ENCODE measurements around the gene NCF4. TPM values are rescaled to one million over a fixed set of nuclear protein-coding genes. Genes with fewer than 3 reads are reported as not detected.
A peak's percentile ranks its signal among the peaks of the same experiment; 100 is the strongest.

Gene NCF4
- total RNA-seq, 6 experiments from 2014 or later, result not detected

DNA sequence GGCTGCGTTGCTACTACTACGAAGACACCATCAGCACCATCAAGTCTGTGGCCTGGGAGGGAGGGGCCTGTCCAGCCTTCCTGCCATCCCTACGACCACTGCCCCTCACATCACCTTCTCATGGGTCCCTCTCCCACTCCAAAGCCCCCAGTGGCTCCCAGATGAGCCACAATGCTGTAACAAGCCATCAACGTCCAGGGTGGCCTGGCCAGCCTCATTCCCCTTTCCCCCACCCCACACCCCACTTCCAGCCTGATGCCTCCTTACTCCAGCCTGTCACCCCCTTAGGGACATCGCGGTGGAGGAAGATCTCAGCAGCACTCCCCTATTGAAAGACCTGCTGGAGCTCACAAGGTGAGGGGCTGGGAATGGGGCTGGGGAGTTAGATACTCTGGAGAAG, 14.9 kb downstream of the NCF4 start:
- TF ChIP-seq, protein P1, sequence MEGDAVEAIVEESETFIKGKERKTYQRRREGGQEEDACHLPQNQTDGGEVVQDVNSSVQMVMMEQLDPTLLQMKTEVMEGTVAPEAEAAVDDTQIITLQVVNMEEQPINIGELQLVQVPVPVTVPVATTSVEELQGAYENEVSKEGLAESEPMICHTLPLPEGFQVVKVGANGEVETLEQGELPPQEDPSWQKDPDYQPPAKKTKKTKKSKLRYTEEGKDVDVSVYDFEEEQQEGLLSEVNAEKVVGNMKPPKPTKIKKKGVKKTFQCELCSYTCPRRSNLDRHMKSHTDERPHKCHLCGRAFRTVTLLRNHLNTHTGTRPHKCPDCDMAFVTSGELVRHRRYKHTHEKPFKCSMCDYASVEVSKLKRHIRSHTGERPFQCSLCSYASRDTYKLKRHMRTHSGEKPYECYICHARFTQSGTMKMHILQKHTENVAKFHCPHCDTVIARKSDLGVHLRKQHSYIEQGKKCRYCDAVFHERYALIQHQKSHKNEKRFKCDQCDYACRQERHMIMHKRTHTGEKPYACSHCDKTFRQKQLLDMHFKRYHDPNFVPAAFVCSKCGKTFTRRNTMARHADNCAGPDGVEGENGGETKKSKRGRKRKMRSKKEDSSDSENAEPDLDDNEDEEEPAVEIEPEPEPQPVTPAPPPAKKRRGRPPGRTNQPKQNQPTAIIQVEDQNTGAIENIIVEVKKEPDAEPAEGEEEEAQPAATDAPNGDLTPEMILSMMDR (IDR thresholded peaks at IDR 0.05), result no peak
- H3K4me3 Mint-ChIP-seq, result no peak overlapping the region
- H3K36me3 Mint-ChIP-seq (ENCODE audit: low read depth), result no peaks in the 10 kb centered on the region
- no peak overlapping the region for H3K27ac Mint-ChIP-seq
- H3K9me3 Mint-ChIP-seq, result peaks cover 4% of the 10 kb centered on the region; the same call in 1 of the 2 replicates
- no peak for DNase-seq
- H3K4me1 Mint-ChIP-seq (ENCODE audit: low read depth), result peaks cover 19% of the 10 kb centered on the region
- peaks cover 40% of the 10 kb centered on the region for H3K27me3 Mint-ChIP-seq (ENCODE audit: insufficient read depth)

- Mint-ChIP-seq H3K27ac (peak overlapping the region; percentile 34), H3K36me3 (ENCODE audit: low read depth) (peaks cover 6% of the 10 kb centered on the region; the same call in 1 of the 2 replicates), H3K27me3 (ENCODE audit: insufficient read depth) (peaks cover 39% of the 10 kb centered on the region), H3K4me3 (no peak overlapping the region), H3K9me3 (peaks cover 13% of the 10 kb centered on the region), H3K4me1 (ENCODE audit: low read depth) (peaks cover 24% of the 10 kb centered on the region)
- no peak for DNase-seq
- TF ChIP-seq, protein P1 (IDR thresholded peaks at IDR 0.05), result no peak
These were observed 19.0 kb downstream of the NCF4 start for GRCh38 chr22:36879775-36880174.

DNA sequence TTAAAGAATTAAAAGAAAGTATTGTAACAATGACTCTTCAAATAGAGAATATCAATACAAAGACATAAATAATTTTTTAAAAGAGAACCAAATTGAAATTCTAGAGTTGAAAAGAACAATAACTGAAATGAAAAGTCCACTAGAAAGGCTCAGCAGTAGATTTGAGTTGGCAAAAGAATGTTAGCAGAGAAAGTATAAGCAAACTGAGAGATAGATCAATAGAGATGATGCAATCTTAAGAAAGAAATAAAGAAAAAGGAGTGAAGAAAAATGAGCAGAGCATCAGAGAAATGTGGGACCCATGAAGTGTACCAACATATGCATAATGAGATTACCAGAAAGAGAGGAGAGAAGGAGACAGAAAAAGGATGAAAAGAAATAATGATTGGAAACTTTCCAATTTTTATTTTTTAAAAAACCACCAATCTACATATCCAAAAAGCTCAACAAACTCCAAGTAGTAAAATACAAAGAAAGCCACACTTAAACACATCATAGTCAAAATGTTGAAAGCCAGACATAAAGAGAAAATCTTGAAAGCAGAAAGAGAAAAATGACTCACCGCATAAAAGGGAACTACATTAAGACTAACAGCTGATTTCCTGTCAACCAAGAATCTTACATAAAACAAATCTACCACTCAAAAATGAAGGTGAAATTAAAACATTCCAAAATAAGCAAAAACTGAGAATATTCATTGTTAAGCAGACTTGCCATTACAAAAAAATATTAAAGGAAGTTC, 20.9 kb downstream of the NCF4 start:
- Mint-ChIP-seq H3K27me3 (ENCODE audit: insufficient read depth) (peaks cover 43% of the 10 kb centered on the region), H3K36me3 (ENCODE audit: low read depth) (peaks cover 6% of the 10 kb centered on the region; the same call in 1 of the 2 replicates), H3K4me3 (no peak overlapping the region), H3K27ac (no peak overlapping the region), H3K9me3 (peaks cover 13% of the 10 kb centered on the region), H3K4me1 (ENCODE audit: low read depth) (peaks cover 32% of the 10 kb centered on the region)
- TF ChIP-seq, protein P1 (IDR thresholded peaks at IDR 0.05), result no peak
- DNase-seq, result no peak

GRCh38 chr22:36884349-36885158, 23.7 kb downstream of the NCF4 start:
- H3K9me3 Mint-ChIP-seq, result peaks cover 13% of the 10 kb centered on the region
- peak; percentile 10 for DNase-seq
- TF ChIP-seq, protein P1 (IDR thresholded peaks at IDR 0.05), result no peak
- peaks cover 6% of the 10 kb centered on the region; the same call in 1 of the 2 replicates for H3K36me3 Mint-ChIP-seq (ENCODE audit: low read depth)
- no peak overlapping the region for H3K4me3 Mint-ChIP-seq
- peaks cover 23% of the 10 kb centered on the region for H3K27me3 Mint-ChIP-seq (ENCODE audit: insufficient read depth)
- no peak overlapping the region for H3K27ac Mint-ChIP-seq
- peaks cover 26% of the 10 kb centered on the region for H3K4me1 Mint-ChIP-seq (ENCODE audit: low read depth)

DNA sequence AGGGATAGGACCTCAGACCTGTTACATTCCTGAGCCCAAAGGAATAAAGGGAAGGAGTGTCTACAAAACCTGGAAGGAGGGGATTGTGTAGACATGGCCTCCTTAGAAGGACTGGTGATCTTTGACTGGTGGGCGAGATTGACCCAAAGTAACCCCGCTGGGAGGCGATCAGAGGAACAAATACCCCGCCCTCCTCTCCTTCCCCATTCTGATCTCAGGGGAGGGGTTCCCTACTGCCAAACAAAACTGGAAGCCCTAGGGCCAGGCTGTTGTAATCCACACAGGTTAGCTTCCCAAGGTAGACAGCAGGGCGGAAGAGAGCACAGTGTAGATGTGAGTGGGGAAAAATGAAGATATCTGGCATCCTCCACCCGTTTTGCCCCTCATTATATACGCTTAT, 24.7 kb downstream of the NCF4 start:
- DNase-seq, result no peak
- peaks cover 15% of the 10 kb centered on the region; the same call in 1 of the 2 replicates for H3K27me3 Mint-ChIP-seq (ENCODE audit: insufficient read depth)
- peaks cover 19% of the 10 kb centered on the region for H3K4me1 Mint-ChIP-seq (ENCODE audit: low read depth)
- H3K9me3 Mint-ChIP-seq, result peaks cover 9% of the 10 kb centered on the region
- H3K27ac Mint-ChIP-seq, result no peak overlapping the region
- peaks cover 6% of the 10 kb centered on the region; the same call in 1 of the 2 replicates for H3K36me3 Mint-ChIP-seq (ENCODE audit: low read depth)
- H3K4me3 Mint-ChIP-seq, result no peak overlapping the region
- TF ChIP-seq, protein P1 (IDR thresholded peaks at IDR 0.05), result no peak

Measured in HFFc6 (cell line).